ENCODE data around the gene UBTD1.

- TF ChIP-seq POLR2A (IDR thresholded peaks at IDR 0.05; ENCODE audit: low read length) (no peak), GATA1 (IDR thresholded peaks at IDR 0.05; ENCODE audit: low read depth, low read length) (no peak)
These were observed 17.7 kb upstream of the UBTD1 start for GRCh38 chr10:97481071-97481470.

Measured in erythroblast (primary cell).